IPS-NIHi11 (cell line): ENCODE results near the gene PRMT1.
A peak's percentile ranks its signal among the peaks of the same experiment; 100 is the strongest.

Experiments used
- DNase-seq: peaks from one replicate; pipeline ENCODE4 v3.0.0; 2012; ENCODE audit warnings: mixed read lengths, low spot score

Gene PRMT1

GRCh38 chr19:49672131-49672919 is 4.7 kb upstream of the PRMT1 start:
- DNase-seq: peak; percentile 88

- peak; percentile 56 for DNase-seq
Measured at GRCh38 chr19:49676136-49676783, 811 bp upstream of the PRMT1 start.

GRCh38 chr19:49676784-49677230 is 264 bp upstream of the PRMT1 start:
- DNase-seq: peak; percentile 87

GRCh38 chr19:49677901-49678674 is 1.0 kb downstream of the PRMT1 start:
- peak; percentile 52 for DNase-seq

- DNase-seq: no peak
Measured at GRCh38 chr19:49678985-49679770, 2.1 kb downstream of the PRMT1 start.

GRCh38 chr19:49679771-49680413 is 2.8 kb downstream of the PRMT1 start:
- DNase-seq: no peak

- peak; percentile 90 for DNase-seq
Measured at GRCh38 chr19:49680421-49681351, 3.6 kb downstream of the PRMT1 start.

GRCh38 chr19:49681830-49682229 is 4.8 kb downstream of the PRMT1 start:
- DNase-seq: no peak

- no peak for DNase-seq
Measured at GRCh38 chr19:49682274-49682673, 5.2 kb downstream of the PRMT1 start.

- DNase-seq: no peak
Measured at GRCh38 chr19:49683814-49684250, 6.8 kb downstream of the PRMT1 start.

GRCh38 chr19:49684251-49684982 is 7.3 kb downstream of the PRMT1 start:
- peak; percentile 58 for DNase-seq

- peak; percentile 3 for DNase-seq
Measured at GRCh38 chr19:49684983-49685553, 8.0 kb downstream of the PRMT1 start.

GRCh38 chr19:49685845-49686332 is 8.8 kb downstream of the PRMT1 start:
- DNase-seq: peak; percentile 12

- DNase-seq: peak; percentile 5
Measured at GRCh38 chr19:49686503-49687088, 9.5 kb downstream of the PRMT1 start.

GRCh38 chr19:49687150-49687549 is 10.1 kb downstream of the PRMT1 start:
- DNase-seq: peak; percentile 3

GRCh38 chr19:49687566-49688316 is 10.7 kb downstream of the PRMT1 start:
- DNase-seq: peak; percentile 17

GRCh38 chr19:49688531-49689132 is 11.6 kb downstream of the PRMT1 start:
- DNase-seq: peak; percentile 14
